Psoas muscle (tissue), 8 donors: Measurements from ENCODE around the gene PTPRF. TPM values are rescaled to one million over a fixed set of nuclear protein-coding genes. Genes with fewer than 3 reads are reported as not detected.

ENCODE experiments used
- ATAC-seq, 4 donors: fragments of 200-7000 bp; cut with Tn5 transposase; one replicate each; pipeline ENCODE4 v1.9.1; 2020; ENCODE audit warnings: moderate library complexity in 3 of 4, mild to moderate bottlenecking in 2 of 4
- DNase-seq, 2 donors: peaks; one replicate each; pipeline ENCODE4 v3.0.0-alpha.2; 2020
- H3K27ac ChIP-seq: fragments of 200-600 bp; one replicate; pipeline ENCODE4 v1.8.0; 2022
- H3K27me3 ChIP-seq, 3 donors: fragments of 200-600 bp in 1 of 3; one replicate each; pipeline versions ENCODE4 v1.6.1 to v1.8.0; 2013 to 2022; ENCODE audit warnings: low read length in 2 of 3, mild to moderate bottlenecking in 2 of 3, moderate library complexity in 1 of 3; ENCODE audit not compliant: insufficient read depth in 3 of 3
- H3K36me3 ChIP-seq, 2 donors: fragments of 200-600 bp in 1 of 2; one replicate each; pipeline versions ENCODE4 v1.6.1 to v1.8.0; 2013 to 2022; ENCODE audit warnings: low read depth in 1 of 2, mild to moderate bottlenecking in 1 of 2, moderate library complexity in 1 of 2; ENCODE audit not compliant: insufficient read depth in 1 of 2
- H3K4me1 ChIP-seq: fragments of 200-600 bp; one replicate; pipeline ENCODE4 v1.8.0; 2022
- H3K4me3 ChIP-seq: fragments of 200-600 bp; one replicate; pipeline ENCODE4 v1.8.0; 2022; ENCODE audit warnings: mild to moderate bottlenecking
- H3K9me3 ChIP-seq: fragments of 200-600 bp; one replicate; pipeline ENCODE4 v1.8.0; 2022
- CTCF ChIP-seq: fragments of 200-600 bp; IDR thresholded peaks from one replicate; pipeline ENCODE4 v1.8.0; 2022; ENCODE audit warnings: antibody characterized with exemption
- WGBS, 3 donors: extraction: QIAGEN DNeasy Blood & Tissue Kit; methylation state at CpG; one replicate each; pipeline versions ENCODE4 v1.1.6 to v1.1.7; 2013; 5-methylcytosine and 5-hydroxymethylcytosine counted together
- intact Hi-C, 2 donors: fragments of 100-400 bp; cut with DNase I; formaldehyde crosslinking; loops; one replicate each; pipeline versions ENCODE4 v1.11.0 to v1.14.2; 2022
- polyA plus RNA-seq, 3 donors: library from polyadenylated mRNA; stranded (reverse); fragments of 200-250 nt; gene quantifications; one replicate each; pipeline ENCODE4 v1.2.3, GENCODE V29; 2013
- total RNA-seq, 4 donors: library from RNA; stranded (reverse); fragmentation: NEBNext Ultra II Directional in 2 of 4; extraction: Animal tissue kit (Norgen Biotek cat#: 25700) in 2 of 4; gene quantifications; one replicate each; pipeline versions ENCODE4 v1.2.1 to v1.2.4, GENCODE V29; 2021 to 2023
- donor health status: healthy with polysubstance abuse.
- donor health status: DM: no; HTN: no; CAD: no; lungs with moderate emphysema.
- donor health status: Bipolar disorder and iron deficiency.
- donor health status: healthy.
- donor health status: DM: yes; HTN: yes; CAD: no.
- donor health status: DM: no; HTN: no; CAD: no.
- donor health status: DM: no; HTN: no; CAD: no.
- donor health status: DM: yes; HTN: yes; CAD: no.

The PTPRF gene
- total and polyA plus RNA-seq, 7 donors, result 0.65 to 8.9 (median 1.9) TPM

GRCh38 chr1:43536864-43537358, 6.2 kb downstream of the PTPRF start:
- DNase-seq (no peak), ATAC-seq (no peak)
- intact Hi-C loops, result loop anchor here in 1 of 2 donors (10.0 kb wide), 1 partner anchor 408 kb away; the partner anchor contains the start of gene IPO13
- Histone ChIP-seq H3K27ac (no peak overlapping the region), H3K36me3 (no peaks in the 10 kb centered on the region), H3K9me3 (no peaks in the 10 kb centered on the region), H3K4me3 (no peak overlapping the region), H3K27me3 (peaks cover 0 to 4% (median 0%) of the 10 kb centered on the region in 3 donors), H3K4me1 (no peaks in the 10 kb centered on the region)
- 76 to 82% (median 78%) methylated on average over 11 of the region's 11 CpGs for WGBS, 3 donors
- TF ChIP-seq CTCF, result no peak

GRCh38 chr1:43537423-43538142, 6.9 kb downstream of the PTPRF start:
- H3K27ac ChIP-seq, result no peak overlapping the region
- ATAC-seq (peak in 3 of 4 donors; percentile 7 to 51 (median 43)), DNase-seq (no peak)
- no peak overlapping the region for H3K4me3 ChIP-seq
- no peaks in the 10 kb centered on the region for H3K9me3 ChIP-seq
- H3K27me3 ChIP-seq, result peaks cover 0 to 4% (median 0%) of the 10 kb centered on the region in 3 donors
- intact Hi-C loops, result loop anchor here in 1 of 2 donors (10.0 kb wide), 1 partner anchor 407 kb away; the partner anchor contains the start of gene IPO13
- TF ChIP-seq CTCF, result no peak
- H3K36me3 ChIP-seq, result no peaks in the 10 kb centered on the region
- WGBS, 3 donors, result 73 to 78% (median 78%) methylated on average over 9 of the region's 9 CpGs
- H3K4me1 ChIP-seq, result no peaks in the 10 kb centered on the region

GRCh38 chr1:43538143-43538487, 7.4 kb downstream of the PTPRF start:
- Histone ChIP-seq H3K27ac (no peak overlapping the region), H3K9me3 (no peaks in the 10 kb centered on the region), H3K4me1 (no peaks in the 10 kb centered on the region), H3K27me3 (peaks cover 0 to under 1% (median 0%) of the 10 kb centered on the region in 3 donors), H3K4me3 (no peak overlapping the region), H3K36me3 (no peaks in the 10 kb centered on the region)
- ATAC-seq (no peak), DNase-seq (no peak)
- 95 to 98% (median 97%) methylated on average over 3 of the region's 3 CpGs for WGBS, 3 donors
- intact Hi-C loops, result loop anchor here in 1 of 2 donors (10.0 kb wide), 1 partner anchor 407 kb away; the partner anchor contains the start of gene IPO13
- no peak for TF ChIP-seq CTCF

GRCh38 chr1:43538969-43539368, 8.3 kb downstream of the PTPRF start:
- Histone ChIP-seq H3K4me3 (no peak overlapping the region), H3K9me3 (no peaks in the 10 kb centered on the region), H3K36me3 (no peaks in the 10 kb centered on the region), H3K4me1 (no peaks in the 10 kb centered on the region), H3K27ac (no peak overlapping the region), H3K27me3 (no peaks in the 10 kb centered on the region)
- no peak for TF ChIP-seq CTCF
- no peak for DNase-seq
- WGBS, 3 donors, result 94 to 98% (median 96%) methylated on average over 4 of the region's 4 CpGs
- intact Hi-C loops, result loop anchor here in 1 of 2 donors (10.0 kb wide), 1 partner anchor 406 kb away; the partner anchor contains the start of gene IPO13
- ATAC-seq, result no peak
